Measurements from ENCODE around the gene CPSF2. TPM values are rescaled to one million over a fixed set of nuclear protein-coding genes. Genes with fewer than 3 reads are reported as not detected.

Gene CPSF2
- total RNA-seq, 4 donors from 2014 or later: 4.5 to 25.9 (median 17.0) TPM

GRCh38 chr14:92215579-92215978 is 93.8 kb downstream of the CPSF2 start:
- Histone ChIP-seq H3K9me3 (no peaks in the 10 kb centered on the region), H3K27me3 (no peaks in the 10 kb centered on the region), H3K36me3 (no peaks in the 10 kb centered on the region), H3K4me3 (no peak overlapping the region), H3K4me1 (no peaks in the 10 kb centered on the region), H3K27ac (no peak overlapping the region)
- DNase-seq: no peak
- in situ Hi-C loops (cut with MboI; ENCODE audit: low pct_ligation_motif_present in 1 of 4, low pct_unique_long_range_greater_than_20kb in 1 of 4, low sequenced_read_pairs in 3 of 4) (no loop called here), intact Hi-C loops (cut with DNase I; ENCODE audit: low total_unique reads) (no loop called here)
- WGBS, 2 donors (ENCODE audit: low coverage in 1 of 2): 60 to 61% methylated on average over 1 to 5 of the region's 5 CpGs
- TF ChIP-seq EP300 (IDR thresholded peaks at IDR 0.05; ENCODE audit: low read depth): no peak
- TF ChIP-seq POLR2A (IDR thresholded peaks at IDR 0.05): no peak
- no peak for TF ChIP-seq POLR2AphosphoS5 (IDR thresholded peaks at IDR 0.05)

- Histone ChIP-seq H3K9me3 (no peaks in the 10 kb centered on the region), H3K36me3 (no peaks in the 10 kb centered on the region), H3K4me3 (no peak overlapping the region), H3K27me3 (no peaks in the 10 kb centered on the region), H3K4me1 (no peaks in the 10 kb centered on the region), H3K27ac (no peak overlapping the region)
- in situ Hi-C loops (cut with MboI; ENCODE audit: low pct_ligation_motif_present in 1 of 4, low pct_unique_long_range_greater_than_20kb in 1 of 4, low sequenced_read_pairs in 3 of 4): no loop called here
- intact Hi-C loops (cut with DNase I; ENCODE audit: low total_unique reads): no loop called here
- WGBS, 2 donors (ENCODE audit: low coverage in 1 of 2): 49 to 60% methylated on average over 1 of the region's 1 CpG
- no peak for DNase-seq
- TF ChIP-seq, protein P1, sequence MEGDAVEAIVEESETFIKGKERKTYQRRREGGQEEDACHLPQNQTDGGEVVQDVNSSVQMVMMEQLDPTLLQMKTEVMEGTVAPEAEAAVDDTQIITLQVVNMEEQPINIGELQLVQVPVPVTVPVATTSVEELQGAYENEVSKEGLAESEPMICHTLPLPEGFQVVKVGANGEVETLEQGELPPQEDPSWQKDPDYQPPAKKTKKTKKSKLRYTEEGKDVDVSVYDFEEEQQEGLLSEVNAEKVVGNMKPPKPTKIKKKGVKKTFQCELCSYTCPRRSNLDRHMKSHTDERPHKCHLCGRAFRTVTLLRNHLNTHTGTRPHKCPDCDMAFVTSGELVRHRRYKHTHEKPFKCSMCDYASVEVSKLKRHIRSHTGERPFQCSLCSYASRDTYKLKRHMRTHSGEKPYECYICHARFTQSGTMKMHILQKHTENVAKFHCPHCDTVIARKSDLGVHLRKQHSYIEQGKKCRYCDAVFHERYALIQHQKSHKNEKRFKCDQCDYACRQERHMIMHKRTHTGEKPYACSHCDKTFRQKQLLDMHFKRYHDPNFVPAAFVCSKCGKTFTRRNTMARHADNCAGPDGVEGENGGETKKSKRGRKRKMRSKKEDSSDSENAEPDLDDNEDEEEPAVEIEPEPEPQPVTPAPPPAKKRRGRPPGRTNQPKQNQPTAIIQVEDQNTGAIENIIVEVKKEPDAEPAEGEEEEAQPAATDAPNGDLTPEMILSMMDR (IDR thresholded peaks at IDR 0.05): no peak
- TF ChIP-seq POLR2AphosphoS5 (IDR thresholded peaks at IDR 0.05) (no peak), POLR2A (IDR thresholded peaks at IDR 0.05) (no peak), EP300 (IDR thresholded peaks at IDR 0.05; ENCODE audit: low read depth) (no peak)
These were observed 96.2 kb downstream of the CPSF2 start for GRCh38 chr14:92217936-92218335.

Other genes starting within 250 kb of the CPSF2 start
- 100 to 1,000 TPM in 1 of 4 donors, 10 to 100 TPM in 3; 14.6 to 120 (median 38.7) TPM for gene FBLN5, start 174.3 kb upstream of the CPSF2 start, total RNA-seq
- gene TRIP11, start 81.9 kb upstream of the CPSF2 start, total RNA-seq: 10 to 100 TPM; 14.2 to 45.6 (median 34.1) TPM
- gene ATXN3, start 15.4 kb upstream of the CPSF2 start, total RNA-seq: 10 to 100 TPM; 17.1 to 35.6 (median 25.9) TPM
- 100 to 1,000 TPM in 2 of 4 donors, 10 to 100 TPM in 2; 31.4 to 434 (median 161) TPM for gene NDUFB1, start 263 bp upstream of the CPSF2 start, total RNA-seq
- under 1 TPM in 2 of 4 donors, not detected in 2; 0.27 to 0.48 TPM for gene SLC24A4, start 201.2 kb downstream of the CPSF2 start, total RNA-seq